Tibial artery (tissue), 4 donors: ENCODE results near the gene SRRM3.
"Not testable (repeated sequence)": the region's sequence is repeated elsewhere in the genome, so short reads cannot be mapped to it uniquely, and the experiment has no call there.

Source experiments
- DNase-seq, 2 donors: peaks; one replicate each; pipeline ENCODE4 v3.0.0-alpha.2; 2019
- H3K27ac ChIP-seq, 2 donors: fragments of 200-600 bp; sonication (generic) in 1 of 2; 1 replicate in 1 of 2; 2 replicates in 1 of 2; pipeline ENCODE4 v1.5.1; 2018 to 2019; ENCODE audit warnings: mild to moderate bottlenecking in 1 of 2
- H3K27me3 ChIP-seq, 2 donors: fragments of 200-600 bp; sonication (generic) in 1 of 2; one replicate each; pipeline versions ENCODE4 v1.5.1 to v1.6.0; 2016 to 2019
- H3K36me3 ChIP-seq, 3 donors: fragments of 200-600 bp; sonication (generic) in 2 of 3; one replicate each; pipeline ENCODE4 v1.5.1; 2016 to 2019; ENCODE audit warnings: mild to moderate bottlenecking in 2 of 3
- H3K4me1 ChIP-seq, 4 donors: fragments of 200-600 bp; sonication (generic) in 2 of 4; 1 replicate in 3 of 4; 2 replicates in 1 of 4; pipeline ENCODE4 v1.5.1; 2016 to 2019
- H3K4me3 ChIP-seq, 2 donors: fragments of 200-600 bp; sonication (generic) in 1 of 2; 1 replicate in 1 of 2; 2 replicates in 1 of 2; pipeline ENCODE4 v1.5.1; 2018 to 2019; ENCODE audit warnings: mild to moderate bottlenecking in 2 of 2
- H3K9me3 ChIP-seq, 3 donors: fragments of 200-600 bp; sonication (generic) in 1 of 3; one replicate each; pipeline ENCODE4 v1.5.1; 2016 to 2019
- CTCF ChIP-seq, 2 experiments: fragments of 200-600 bp in 1 of 2; fragments of 450-650 bp in 1 of 2; IDR thresholded peaks; one replicate each; pipeline ENCODE4 v1.5.1; 2017 to 2019; ENCODE audit warnings: antibody characterized with exemption in 2 of 2, mild to moderate bottlenecking in 1 of 2, moderate library complexity in 1 of 2
- intact Hi-C: fragments of 100-400 bp; cut with DNase I; formaldehyde crosslinking; loops from one replicate; pipeline ENCODE4 v1.15.0; 2023; ENCODE audit warnings: low total_unique reads

SRRM3 gene

DNA sequence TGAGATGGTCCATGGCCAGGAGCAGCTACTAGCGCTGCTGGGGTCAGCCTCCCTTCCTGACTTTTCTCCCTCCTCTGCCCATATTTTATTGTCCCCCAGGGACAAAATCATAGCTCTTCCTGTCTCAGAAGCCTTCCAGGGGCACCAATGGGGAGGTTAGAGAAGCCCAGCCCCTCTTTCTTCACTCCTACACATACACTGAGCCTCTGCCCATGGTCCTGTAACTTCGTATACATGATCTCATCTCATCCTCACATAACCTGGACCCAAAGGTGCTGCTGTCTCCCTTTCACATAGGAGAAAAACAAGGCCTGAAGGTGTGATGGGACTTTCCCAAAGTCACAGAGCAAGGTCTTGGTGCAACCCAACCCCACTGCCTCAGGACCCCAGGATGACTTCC lies 2.5 kb downstream of the SRRM3 start:
- no peak for DNase-seq
- Histone ChIP-seq H3K27me3 (peaks cover 0 to 76% of the 10 kb centered on the region in 2 donors), H3K27ac (no peak overlapping the region), H3K4me3 (no peak overlapping the region), H3K9me3 (no peaks in the 10 kb centered on the region), H3K36me3 (no peaks in the 10 kb centered on the region), H3K4me1 (peaks cover 0 to 11% (median 6%) of the 10 kb centered on the region in 4 donors)
- intact Hi-C loops: no loop called here
- TF ChIP-seq CTCF (IDR thresholded peaks at IDR 0.05): no peak

- Histone ChIP-seq H3K4me3 (no peak overlapping the region), H3K36me3 (no peaks in the 10 kb centered on the region), H3K27ac (no peak overlapping the region), H3K9me3 (no peaks in the 10 kb centered on the region), H3K27me3 (peaks cover 0 to 70% of the 10 kb centered on the region in 2 donors), H3K4me1 (peaks cover 0 to 7% (median 2%) of the 10 kb centered on the region in 4 donors)
- no peak for TF ChIP-seq CTCF (IDR thresholded peaks at IDR 0.05)
- intact Hi-C loops: no loop called here
- DNase-seq: no peak
These were observed 4.9 kb downstream of the SRRM3 start for GRCh38 chr7:76206633-76207032.

- Histone ChIP-seq H3K36me3 (no peaks in the 10 kb centered on the region), H3K4me3 (no peak overlapping the region), H3K9me3 (no peaks in the 10 kb centered on the region), H3K27me3 (peaks cover 0 to 59% of the 10 kb centered on the region in 2 donors), H3K4me1 (no peaks in the 10 kb centered on the region), H3K27ac (no peak overlapping the region)
- no peak for TF ChIP-seq CTCF (IDR thresholded peaks at IDR 0.05)
- no peak for DNase-seq
- intact Hi-C loops: no loop called here
These were observed 7.6 kb downstream of the SRRM3 start for GRCh38 chr7:76209310-76209709.

DNA sequence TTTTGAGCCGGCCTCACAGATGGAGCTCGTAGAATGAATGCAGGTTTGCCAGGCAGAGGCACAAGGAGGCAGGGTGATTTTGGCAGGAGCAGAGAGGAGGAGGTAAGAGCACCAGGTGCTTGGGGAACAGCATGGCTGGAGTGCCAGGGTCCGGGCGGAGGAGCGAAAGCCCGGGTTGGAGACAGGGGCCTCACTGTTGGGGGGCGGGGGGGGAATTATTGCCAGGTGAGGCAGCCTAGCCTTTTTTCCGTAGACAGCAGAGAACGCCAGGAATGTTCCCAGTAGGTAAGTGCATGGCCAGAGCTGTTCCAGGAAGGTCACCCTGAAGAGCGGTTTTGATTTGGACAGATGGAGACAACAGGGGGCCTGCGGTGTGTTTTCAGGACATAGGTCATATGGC lies 9.5 kb downstream of the SRRM3 start:
- Histone ChIP-seq H3K9me3 (no peaks in the 10 kb centered on the region), H3K4me3 (no peak overlapping the region), H3K27ac (no peak overlapping the region), H3K36me3 (no peaks in the 10 kb centered on the region), H3K27me3 (peaks cover 0 to 47% of the 10 kb centered on the region in 2 donors), H3K4me1 (no peaks in the 10 kb centered on the region)
- intact Hi-C loops: no loop called here
- no peak for DNase-seq
- no peak for TF ChIP-seq CTCF (IDR thresholded peaks at IDR 0.05)

DNA sequence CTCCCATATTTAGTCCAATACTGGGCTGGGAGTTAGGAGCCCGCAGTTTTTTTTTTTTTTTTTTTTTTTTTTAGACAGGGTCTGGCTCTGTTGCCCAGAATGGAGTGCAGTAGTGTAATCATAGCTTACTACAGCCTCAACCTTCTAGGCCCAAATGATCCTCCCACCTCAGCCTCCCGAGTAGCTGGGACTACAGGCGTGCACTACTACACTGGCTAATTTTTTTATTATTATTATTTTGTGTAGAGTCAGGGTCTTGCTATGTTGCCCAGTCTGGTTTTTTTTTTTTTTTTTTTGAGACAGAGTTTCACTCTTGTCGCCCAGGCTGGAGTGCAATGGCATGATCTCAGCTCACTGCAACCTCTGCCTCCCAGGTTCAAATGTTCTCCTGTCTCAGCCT lies 13.7 kb downstream of the SRRM3 start:
- H3K4me1 ChIP-seq, H3K9me3 ChIP-seq, DNase-seq, H3K27ac ChIP-seq, H3K36me3 ChIP-seq, H3K4me3 ChIP-seq, intact Hi-C loops: not testable (repeated sequence)
- H3K27me3 ChIP-seq: peaks cover 0 to 53% of the 10 kb centered on the region in 2 donors

- Histone ChIP-seq H3K4me3 (no peak overlapping the region), H3K27ac (no peak overlapping the region), H3K9me3 (no peaks in the 10 kb centered on the region), H3K27me3 (peaks cover 0 to 53% of the 10 kb centered on the region in 2 donors), H3K4me1 (peaks cover 0 to 6% (median 2%) of the 10 kb centered on the region in 4 donors), H3K36me3 (no peaks in the 10 kb centered on the region)
- no peak for DNase-seq
- intact Hi-C loops: no loop called here
- TF ChIP-seq CTCF (IDR thresholded peaks at IDR 0.05): no peak
These were observed 14.8 kb downstream of the SRRM3 start for GRCh38 chr7:76216381-76217082.
